Stimulated activated CD4-positive, alpha-beta T cell treated with anti-CD3 and anti-CD28 coated beads, Interleukin-12 subunit alpha, Interleukin-12 subunit beta, amount 100 ng/mL, for 4 hours (primary cell): Measurements from ENCODE around the gene CBX2.
A peak's percentile ranks its signal among the peaks of the same experiment; 100 is the strongest.

Source experiments
- DNase-seq: peaks from one replicate; pipeline ENCODE4 v3.0.0-alpha.2; 2020

The CBX2 gene

GRCh38 chr17:79777894-79778503, at the start of gene CBX2:
TSS of gene CBX2 (plus strand) at chr17:79778148. CDS start at chr17:79778236, 88 bp downstream.
- DNase-seq: peak; percentile 84

GRCh38 chr17:79728169-79728907, 49.6 kb upstream of the CBX2 start:
- DNase-seq: peak; percentile 69

- no peak for DNase-seq
Observed at GRCh38 chr17:79728908-79729471, 49.0 kb upstream of the CBX2 start.

- no peak for DNase-seq
Observed at GRCh38 chr17:79729761-79730160, 48.2 kb upstream of the CBX2 start.

- no peak for DNase-seq
Observed at GRCh38 chr17:79730437-79730768, 47.5 kb upstream of the CBX2 start.

- no peak for DNase-seq
Observed at GRCh38 chr17:79730769-79731483, 47.0 kb upstream of the CBX2 start, which contains the start of gene ENPP7. TSS of gene ENPP7 (plus strand) at chr17:79730943. CDS start at chr17:79731140, 197 bp downstream.

GRCh38 chr17:79732254-79732653, 45.7 kb upstream of the CBX2 start:
- DNase-seq: no peak

- no peak for DNase-seq
Observed at GRCh38 chr17:79732804-79733691, 44.9 kb upstream of the CBX2 start.

- no peak for DNase-seq
Observed at GRCh38 chr17:79733692-79734070, 44.3 kb upstream of the CBX2 start.

GRCh38 chr17:79735096-79735495, 42.9 kb upstream of the CBX2 start:
- DNase-seq: no peak

GRCh38 chr17:79737046-79737921, 40.7 kb upstream of the CBX2 start:
- DNase-seq: no peak

GRCh38 chr17:79737922-79738578, 39.9 kb upstream of the CBX2 start:
- no peak for DNase-seq

- DNase-seq: no peak
Observed at GRCh38 chr17:79738643-79739042, 39.3 kb upstream of the CBX2 start.

- DNase-seq: no peak
Observed at GRCh38 chr17:79739148-79740062, 38.5 kb upstream of the CBX2 start.

- no peak for DNase-seq
Observed at GRCh38 chr17:79740413-79740812, 37.5 kb upstream of the CBX2 start.

- no peak for DNase-seq
Observed at GRCh38 chr17:79741401-79741750, 36.6 kb upstream of the CBX2 start.

GRCh38 chr17:79741751-79742588, 36.0 kb upstream of the CBX2 start:
- peak; percentile 69 for DNase-seq

GRCh38 chr17:79742589-79742918, 35.4 kb upstream of the CBX2 start:
- DNase-seq: no peak

GRCh38 chr17:79742951-79743476, 34.9 kb upstream of the CBX2 start:
- no peak for DNase-seq
